Measurements from ENCODE around the gene RIPOR3. TPM values are rescaled to one million over a fixed set of nuclear protein-coding genes. Genes with fewer than 3 reads are reported as not detected.

The RIPOR3 gene
- total and polyA plus RNA-seq, 12 donors = 1.6 to 50.2 (median 3.3) TPM

DNA sequence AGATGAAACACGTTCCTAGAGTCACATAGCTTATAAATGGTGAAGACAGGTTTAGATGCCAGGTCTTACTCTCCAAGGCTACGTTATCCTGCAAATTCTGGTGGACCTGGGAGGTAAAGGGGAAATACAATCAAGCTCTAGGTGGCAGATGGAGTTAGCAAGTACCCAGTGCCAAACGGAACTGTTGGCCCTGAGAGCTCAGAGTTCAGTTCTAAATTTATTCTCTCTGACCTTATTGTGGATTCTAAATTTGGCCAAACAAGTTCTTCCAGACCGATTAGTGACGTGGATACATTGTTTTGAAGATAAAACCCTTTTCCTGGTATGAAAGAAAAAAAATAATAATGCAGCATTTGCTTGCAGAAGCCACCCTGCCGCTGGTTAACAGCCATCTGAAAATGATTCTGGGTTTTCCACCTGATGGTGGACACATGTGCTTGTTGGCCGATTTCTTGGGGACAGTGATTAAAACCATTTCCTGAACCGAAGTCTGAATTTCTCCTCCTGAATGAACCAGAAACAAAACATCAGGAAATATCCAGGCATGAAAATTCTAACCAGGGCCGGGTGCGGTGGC lies 32.5 kb downstream of the RIPOR3 start:
- Histone ChIP-seq H3K9me3 (no peaks in the 10 kb centered on the region), H3K4me3 (no peak overlapping the region), H3K27ac (peak overlapping the region; percentile 41 to 81 (median 70)), H3K27me3 (no peaks in the 10 kb centered on the region), H3K36me3 (no peaks in the 10 kb centered on the region), H3K4me1 (peaks cover 5 to 96% (median 74%) of the 10 kb centered on the region in 9 donors)
- 28 to 35% methylated on average over 10 of the region's 10 CpGs for WGBS, 2 donors
- ATAC-seq = peak in 6 of 8 donors; percentile 24 to 62 (median 46)
- TF ChIP-seq, protein P1, sequence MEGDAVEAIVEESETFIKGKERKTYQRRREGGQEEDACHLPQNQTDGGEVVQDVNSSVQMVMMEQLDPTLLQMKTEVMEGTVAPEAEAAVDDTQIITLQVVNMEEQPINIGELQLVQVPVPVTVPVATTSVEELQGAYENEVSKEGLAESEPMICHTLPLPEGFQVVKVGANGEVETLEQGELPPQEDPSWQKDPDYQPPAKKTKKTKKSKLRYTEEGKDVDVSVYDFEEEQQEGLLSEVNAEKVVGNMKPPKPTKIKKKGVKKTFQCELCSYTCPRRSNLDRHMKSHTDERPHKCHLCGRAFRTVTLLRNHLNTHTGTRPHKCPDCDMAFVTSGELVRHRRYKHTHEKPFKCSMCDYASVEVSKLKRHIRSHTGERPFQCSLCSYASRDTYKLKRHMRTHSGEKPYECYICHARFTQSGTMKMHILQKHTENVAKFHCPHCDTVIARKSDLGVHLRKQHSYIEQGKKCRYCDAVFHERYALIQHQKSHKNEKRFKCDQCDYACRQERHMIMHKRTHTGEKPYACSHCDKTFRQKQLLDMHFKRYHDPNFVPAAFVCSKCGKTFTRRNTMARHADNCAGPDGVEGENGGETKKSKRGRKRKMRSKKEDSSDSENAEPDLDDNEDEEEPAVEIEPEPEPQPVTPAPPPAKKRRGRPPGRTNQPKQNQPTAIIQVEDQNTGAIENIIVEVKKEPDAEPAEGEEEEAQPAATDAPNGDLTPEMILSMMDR (IDR thresholded peaks at IDR 0.05) = peak in 4 of 9 donors; percentile 16 to 50 (median 48)
- peak in 1 of 2 donors; percentile 51 for DNase-seq
- intact Hi-C loops (cut with DNase I) = loop anchor here in 3 of 10 donors (1.0 to 10.0 kb wide), 3 partner anchors 56 to 86 kb away; no protein-coding TSS in a partner anchor

DNA sequence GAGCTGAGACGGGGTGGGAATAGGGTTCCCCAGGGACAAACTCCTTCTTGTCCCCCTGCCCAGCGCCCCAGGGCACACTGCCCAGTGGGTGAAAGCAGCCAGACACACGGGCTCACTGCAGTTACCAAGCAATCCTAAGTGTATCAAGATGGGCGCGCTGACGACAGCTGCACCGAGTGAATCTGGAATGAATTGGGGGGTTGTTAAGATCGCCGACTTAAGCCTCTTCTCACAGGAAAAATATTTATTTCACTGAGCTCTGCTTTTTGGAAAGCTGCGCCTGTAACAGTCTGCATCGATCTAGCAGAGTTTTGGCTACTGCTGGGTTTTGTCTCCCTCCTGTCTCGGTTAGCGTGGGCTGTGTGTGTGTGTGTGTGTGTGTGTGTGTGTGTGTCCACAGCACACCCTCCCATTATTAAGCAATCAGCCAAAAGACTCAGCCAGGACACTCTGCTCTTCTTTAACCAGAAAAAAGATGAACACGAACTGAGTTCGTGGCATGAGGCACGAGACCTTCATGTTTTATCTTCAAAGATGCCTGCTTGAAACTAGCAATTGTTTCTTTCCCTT lies 35.9 kb downstream of the RIPOR3 start:
- Histone ChIP-seq H3K4me3 (peak overlapping the region in 5 of 10 donors; percentile 1 to 36 (median 11)), H3K27me3 (no peaks in the 10 kb centered on the region), H3K9me3 (no peaks in the 10 kb centered on the region), H3K27ac (peak overlapping the region; percentile 9 to 87 (median 78)), H3K4me1 (peaks cover 5 to 61% (median 46%) of the 10 kb centered on the region in 9 donors), H3K36me3 (no peaks in the 10 kb centered on the region)
- DNase-seq (peak; percentile 74 to 76), ATAC-seq (peak; percentile 70 to 83 (median 78))
- 22 to 35% methylated on average over 16 of the region's 16 CpGs for WGBS, 2 donors
- TF ChIP-seq, protein P1 (IDR thresholded peaks at IDR 0.05) = no peak
- intact Hi-C loops (cut with DNase I) = loop anchor here in 2 of 10 donors (10.0 kb wide), 2 partner anchors 59 to 89 kb away; no protein-coding TSS in a partner anchor

- Histone ChIP-seq H3K36me3 (no peaks in the 10 kb centered on the region), H3K27me3 (no peaks in the 10 kb centered on the region), H3K4me3 (peak overlapping the region in 3 of 10 donors; percentile 8 to 36 (median 11)), H3K4me1 (peaks cover 5 to 60% (median 43%) of the 10 kb centered on the region in 9 donors), H3K27ac (peak overlapping the region; percentile 9 to 87 (median 78)), H3K9me3 (no peaks in the 10 kb centered on the region)
- intact Hi-C loops (cut with DNase I) = loop anchor here in 3 of 10 donors (5.0 to 10.0 kb wide), 3 partner anchors 60 to 92 kb away; no protein-coding TSS in a partner anchor
- 47 to 59% methylated on average over 6 of the region's 6 CpGs for WGBS, 2 donors
- TF ChIP-seq, protein P1 (IDR thresholded peaks at IDR 0.05) = no peak
- DNase-seq (no peak), ATAC-seq (peak in 6 of 8 donors; percentile 7 to 20 (median 11))
Observed at GRCh38 chr20:50654904-50655303, 36.4 kb downstream of the RIPOR3 start.

GRCh38 chr20:50652702-50653294 lies 38.5 kb downstream of the RIPOR3 start:
- H3K27me3 ChIP-seq = no peaks in the 10 kb centered on the region
- peaks cover 5 to 46% (median 25%) of the 10 kb centered on the region in 9 donors for H3K4me1 ChIP-seq
- 76 to 80% methylated on average over 11 of the region's 11 CpGs for WGBS, 2 donors
- H3K9me3 ChIP-seq = no peaks in the 10 kb centered on the region
- H3K27ac ChIP-seq = peak overlapping the region in 5 of 10 donors; percentile 23 to 82 (median 43)
- DNase-seq (peak in 1 of 2 donors; percentile 35), ATAC-seq (peak in 1 of 8 donors; percentile 21)
- TF ChIP-seq, protein P1 (IDR thresholded peaks at IDR 0.05) = no peak
- H3K36me3 ChIP-seq = no peaks in the 10 kb centered on the region
- H3K4me3 ChIP-seq = no peak overlapping the region
- intact Hi-C loops (cut with DNase I) = loop anchor here in 3 of 10 donors (5.0 to 10.0 kb wide), 3 partner anchors 62 to 95 kb away; no protein-coding TSS in a partner anchor
